ENCODE results near the gene SGO2.
"Not testable (repeated sequence)": the region's sequence is repeated elsewhere in the genome, so short reads cannot be mapped to it uniquely, and the experiment has no call there.

The SGO2 gene

GRCh38 chr2:200523158-200523557 is 2.8 kb upstream of the SGO2 start:
- DNase-seq = no peak

DNA sequence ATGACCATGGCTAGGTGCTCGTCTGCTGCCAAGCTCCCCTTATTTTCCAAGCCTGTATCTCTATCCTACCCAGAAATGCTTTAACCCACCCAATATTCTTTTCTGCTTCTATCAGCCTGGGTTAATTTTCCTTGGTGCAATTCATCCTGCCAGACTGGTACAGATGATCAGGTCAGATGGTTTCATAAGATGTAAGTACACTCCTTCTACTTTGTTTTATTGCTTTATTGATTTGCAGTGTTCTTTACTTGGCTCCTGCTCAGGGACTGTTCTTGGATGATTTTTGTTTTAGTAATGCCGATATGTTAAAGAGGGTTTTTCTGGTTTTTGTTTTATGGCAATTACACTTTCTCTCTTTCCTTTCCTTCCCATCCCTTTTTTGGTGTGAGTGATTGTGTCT is 2.4 kb upstream of the SGO2 start:
- no peak for DNase-seq

DNA sequence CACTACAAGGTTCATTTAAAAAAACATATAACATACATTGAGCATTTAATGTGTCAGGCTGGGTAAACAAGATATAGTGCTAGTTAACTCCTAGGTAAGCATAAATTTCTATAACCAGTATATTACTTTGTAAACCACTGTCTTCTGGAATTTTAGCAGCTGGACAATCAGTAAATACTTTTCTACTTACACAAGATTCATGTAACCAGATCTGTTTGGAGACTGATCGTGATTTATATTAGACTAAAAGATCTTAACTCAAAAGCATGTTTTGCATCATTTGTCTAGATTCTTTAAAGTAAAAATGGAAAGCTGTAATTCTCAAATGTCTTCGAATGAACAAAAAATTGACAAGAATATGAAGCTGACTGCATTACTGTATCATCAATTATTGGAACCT is 941 bp upstream of the SGO2 start:
- DNase-seq = no peak

- no peak for DNase-seq
Observed at GRCh38 chr2:200525551-200525881, 491 bp upstream of the SGO2 start.

DNA sequence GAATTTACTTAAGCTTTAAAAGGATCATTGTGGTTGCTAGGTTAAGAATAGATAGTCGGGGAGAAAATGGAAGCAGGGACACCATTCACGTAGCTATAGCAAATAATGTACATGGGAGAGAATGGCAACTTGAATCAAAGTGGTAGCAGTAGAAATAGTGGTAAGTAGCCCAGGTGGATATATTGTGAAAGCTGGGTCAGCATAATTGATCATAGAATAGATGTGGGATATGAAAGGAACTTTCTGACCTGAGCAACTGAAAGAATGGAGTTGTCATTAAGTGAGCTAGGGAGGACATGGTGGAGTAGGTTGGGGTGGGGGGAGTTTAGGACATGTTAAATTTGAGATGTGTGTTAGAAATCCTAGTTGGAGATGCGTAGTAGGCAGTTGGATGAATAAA is 2.2 kb downstream of the SGO2 start:
- no peak for DNase-seq

- DNase-seq = no peak
Observed at GRCh38 chr2:200533754-200534153, 7.7 kb downstream of the SGO2 start.

DNA sequence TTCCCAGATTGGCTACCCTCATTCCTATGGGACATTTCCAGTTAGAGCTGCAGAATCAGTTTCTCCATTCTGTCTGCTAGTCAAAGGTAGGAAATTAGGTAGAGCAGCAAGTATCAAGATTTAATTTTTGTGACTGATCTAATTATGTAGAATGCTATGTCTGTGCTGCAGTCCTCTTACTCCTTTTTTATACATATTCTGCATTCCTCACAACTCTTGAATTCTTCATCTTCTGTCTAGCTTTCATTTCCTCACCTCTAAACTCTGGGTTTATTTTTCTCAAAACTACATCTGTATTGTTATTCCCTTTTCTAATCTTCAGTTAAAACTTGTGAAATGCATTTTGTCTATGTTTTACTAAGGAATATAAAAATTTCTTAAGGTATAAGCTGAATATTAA is 8.6 kb downstream of the SGO2 start:
- DNase-seq = no peak

GRCh38 chr2:200538139-200538538 is 12.1 kb downstream of the SGO2 start:
- DNase-seq = no peak

DNA sequence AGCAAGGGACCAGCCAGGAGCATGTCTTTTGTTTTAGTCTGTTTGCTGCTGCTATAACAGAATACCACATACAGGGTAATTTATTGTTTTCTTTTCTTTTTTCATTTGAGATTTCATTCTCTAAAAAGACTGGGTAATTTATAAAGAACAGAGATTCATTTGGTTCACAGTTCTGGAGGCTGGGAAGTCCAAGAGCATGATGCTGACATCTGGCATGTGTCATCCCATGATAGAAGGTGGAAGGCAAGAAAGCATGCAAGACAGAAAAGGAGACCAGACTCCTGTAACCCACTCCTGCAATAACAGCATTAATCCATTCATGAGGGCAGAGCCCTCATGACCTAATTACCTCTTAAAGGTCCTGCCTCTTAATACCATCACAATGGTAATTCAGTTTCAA is 14.8 kb downstream of the SGO2 start:
- no peak for DNase-seq

DNA sequence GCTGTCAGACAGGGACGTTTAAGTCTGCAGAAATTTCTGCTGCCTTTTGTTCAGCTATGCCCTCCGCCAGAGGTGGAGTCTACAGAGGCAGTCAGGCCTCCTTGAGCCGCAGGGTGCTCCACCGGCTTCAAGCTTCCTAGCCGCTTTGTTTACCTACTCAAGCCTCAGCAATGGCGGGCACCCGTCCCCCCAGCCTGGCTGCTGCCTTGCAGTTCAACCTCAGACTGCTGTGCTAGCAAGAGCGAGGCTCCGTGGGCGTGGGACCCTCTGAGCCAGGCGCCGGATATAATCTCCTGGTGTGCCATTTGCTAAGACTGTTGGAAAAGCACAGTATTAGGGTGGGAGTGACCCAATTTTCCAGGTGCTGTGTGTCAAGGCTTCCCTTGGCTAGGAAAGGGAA is 40.6 kb downstream of the SGO2 start:
- not testable (repeated sequence) for DNase-seq

GRCh38 chr2:200567932-200568331 is 41.9 kb downstream of the SGO2 start:
- no peak for DNase-seq

GRCh38 chr2:200575957-200576356 is 50.0 kb downstream of the SGO2 start:
- DNase-seq = no peak

DNA sequence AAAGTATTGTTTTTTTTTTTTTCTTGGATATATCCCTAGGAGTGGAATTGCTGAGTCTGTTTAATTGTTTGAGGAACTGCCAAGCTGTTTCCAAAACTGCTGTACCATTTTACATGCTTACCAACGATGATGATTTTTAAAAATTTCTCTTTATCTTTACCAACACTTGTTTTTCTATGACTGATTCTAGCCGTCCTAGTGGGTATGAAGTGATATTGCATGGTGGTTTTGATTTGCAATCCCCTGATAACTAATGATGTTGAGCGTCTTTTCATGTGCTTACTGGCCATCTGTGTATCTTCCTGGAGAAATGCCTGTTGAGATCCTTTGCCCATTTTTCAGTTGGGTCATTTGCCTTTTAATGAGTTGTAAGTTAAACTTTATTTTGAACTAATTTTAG is 51.0 kb downstream of the SGO2 start:
- no peak for DNase-seq

- DNase-seq = no peak
Observed at GRCh38 chr2:200578778-200579177, 52.8 kb downstream of the SGO2 start.

GRCh38 chr2:200584639-200585038 is 58.6 kb downstream of the SGO2 start:
- no peak for DNase-seq

- DNase-seq = no peak
Observed at GRCh38 chr2:200585340-200585729, 59.3 kb downstream of the SGO2 start.

DNA sequence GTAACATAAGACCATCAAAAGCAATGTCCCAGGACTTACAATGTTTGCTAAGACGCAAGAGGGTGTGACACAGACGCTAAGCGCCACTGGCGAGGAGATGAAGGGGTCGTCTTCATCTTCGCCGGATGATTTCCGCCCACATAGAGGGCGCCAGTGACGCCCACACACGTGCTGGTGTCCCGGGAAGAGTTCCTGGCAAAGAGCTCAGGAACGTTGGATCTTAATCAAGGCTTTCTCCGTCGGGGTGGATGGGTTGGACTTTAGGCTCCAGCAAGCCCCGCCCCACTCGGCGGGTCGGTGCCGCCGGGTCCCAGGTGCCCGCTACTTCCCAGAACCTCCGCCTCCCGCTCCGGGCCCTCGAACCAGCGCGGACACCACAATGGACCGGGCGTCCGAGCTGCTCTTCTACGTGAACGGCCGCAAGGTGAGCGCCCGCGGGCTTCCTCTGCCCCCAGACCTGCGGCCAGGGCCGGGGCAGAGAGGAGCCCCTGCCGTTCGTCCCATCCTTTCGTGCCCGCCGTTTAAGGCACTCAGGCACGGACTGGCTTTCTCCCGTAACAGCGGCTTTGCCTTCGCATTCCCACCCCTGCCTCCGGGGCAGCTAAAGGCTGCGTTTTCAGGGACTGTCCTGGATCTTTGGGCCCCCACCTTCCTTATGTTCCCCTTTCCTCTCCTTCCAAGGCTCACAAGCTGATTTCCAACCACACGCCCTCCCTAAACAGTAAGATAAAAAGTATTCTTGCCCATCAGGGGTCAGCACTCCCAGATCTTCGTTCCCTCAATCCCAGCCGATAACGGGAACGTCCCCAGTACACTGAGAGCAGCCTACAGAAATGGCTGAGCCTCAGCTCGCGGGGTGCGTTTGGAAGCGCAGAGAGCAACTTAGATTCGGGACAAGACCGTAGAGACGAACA is 60.0 kb downstream of the SGO2 start, which contains the start of gene AOX1:
Gene AOX1 (plus strand): TSS at position 285 of the 914 bp plus-strand sequence. CDS start 95 bp downstream, at position 380.
- peak; percentile 74 for DNase-seq

- no peak for DNase-seq
Observed at GRCh38 chr2:200586644-200586975, 60.6 kb downstream of the SGO2 start.

GRCh38 chr2:200587007-200587616 is 61.1 kb downstream of the SGO2 start:
- no peak for DNase-seq

- no peak for DNase-seq
Observed at GRCh38 chr2:200588076-200588678, 62.2 kb downstream of the SGO2 start.

GRCh38 chr2:200590090-200590489 is 64.1 kb downstream of the SGO2 start:
- DNase-seq = no peak

GRCh38 chr2:200591308-200591707 is 65.3 kb downstream of the SGO2 start:
- no peak for DNase-seq

GRCh38 chr2:200592406-200593075 is 66.5 kb downstream of the SGO2 start:
- DNase-seq = no peak

DNA sequence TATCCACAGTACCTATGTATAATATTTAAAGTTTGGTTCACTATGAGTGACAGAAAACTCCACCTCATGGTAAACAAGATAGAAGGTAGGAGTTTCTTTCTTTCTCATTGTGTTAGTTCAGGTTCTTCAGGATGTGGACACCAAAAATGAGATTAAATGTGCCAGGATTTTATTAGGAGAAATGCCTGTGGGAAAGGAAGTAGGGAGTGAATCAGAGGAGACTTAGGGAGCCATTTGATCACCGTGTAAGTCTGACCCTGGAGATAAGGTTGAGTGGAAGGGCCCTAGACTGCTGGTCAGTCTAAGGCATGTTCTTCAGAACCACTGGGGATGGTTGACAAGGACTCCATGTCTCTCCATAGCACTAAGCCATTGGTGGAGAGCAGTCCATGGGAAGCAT is 67.9 kb downstream of the SGO2 start:
- no peak for DNase-seq

Measured in femur (tissue), 1 donor.